ENCODE measurements around the gene C20orf141. TPM values are rescaled to one million over a fixed set of nuclear protein-coding genes. Genes with fewer than 3 reads are reported as not detected.

C20orf141 gene
- total RNA-seq, 4 donors from 2014 or later, result not detected

DNA sequence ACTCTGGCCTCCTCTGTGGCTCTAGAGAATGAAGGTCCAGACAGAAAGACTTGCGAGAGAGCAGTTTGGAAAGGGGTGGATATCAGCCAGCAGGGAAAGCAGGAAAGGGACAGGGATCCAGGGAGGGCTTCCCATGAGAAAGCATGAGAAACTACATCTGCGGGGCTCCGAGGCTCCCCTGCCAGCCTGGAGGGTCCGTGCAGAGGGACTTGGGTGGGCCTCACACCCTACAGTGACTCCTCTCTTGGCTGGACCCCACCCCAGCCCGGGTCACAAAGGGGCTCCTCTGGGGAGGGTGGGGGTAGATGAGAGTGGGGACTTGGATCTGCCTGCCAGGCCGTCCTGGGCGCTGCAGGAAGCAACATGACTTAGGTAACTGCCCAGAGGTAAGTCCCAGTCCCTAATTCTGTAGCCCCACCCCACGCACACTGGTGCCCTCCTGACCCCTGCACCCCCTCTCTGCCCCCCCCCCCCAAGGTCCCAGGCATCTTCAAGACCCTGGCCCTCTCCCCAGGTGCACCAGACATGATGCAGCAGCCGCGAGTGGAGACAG lies 1.3 kb downstream of the C20orf141 start, which contains the start of gene TMEM239:
TSS of gene TMEM239 (plus strand) at position 335 of the 553 bp plus-strand sequence. CDS start at position 526, 191 bp downstream.
- DNase-seq (ENCODE audit: low spot score in 2 of 2), result peak in 1 of 2 donors; percentile 62
- H3K4me3 ChIP-seq (ENCODE audit: low read depth, poor library complexity, severe bottlenecking), result no peak within 1 kb of the TSS
- WGBS, 2 donors, result 74 to 75% methylated on average over 8 to 10 of the region's 10 CpGs

GRCh38 chr20:2816583-2817340 lies 2.0 kb downstream of the C20orf141 start:
- intact Hi-C loops (cut with DNase I; ENCODE audit: low total_unique reads), result no loop called here
- no peak for TF ChIP-seq POLR2A (IDR thresholded peaks at IDR 0.05)
- TF ChIP-seq, protein P1, sequence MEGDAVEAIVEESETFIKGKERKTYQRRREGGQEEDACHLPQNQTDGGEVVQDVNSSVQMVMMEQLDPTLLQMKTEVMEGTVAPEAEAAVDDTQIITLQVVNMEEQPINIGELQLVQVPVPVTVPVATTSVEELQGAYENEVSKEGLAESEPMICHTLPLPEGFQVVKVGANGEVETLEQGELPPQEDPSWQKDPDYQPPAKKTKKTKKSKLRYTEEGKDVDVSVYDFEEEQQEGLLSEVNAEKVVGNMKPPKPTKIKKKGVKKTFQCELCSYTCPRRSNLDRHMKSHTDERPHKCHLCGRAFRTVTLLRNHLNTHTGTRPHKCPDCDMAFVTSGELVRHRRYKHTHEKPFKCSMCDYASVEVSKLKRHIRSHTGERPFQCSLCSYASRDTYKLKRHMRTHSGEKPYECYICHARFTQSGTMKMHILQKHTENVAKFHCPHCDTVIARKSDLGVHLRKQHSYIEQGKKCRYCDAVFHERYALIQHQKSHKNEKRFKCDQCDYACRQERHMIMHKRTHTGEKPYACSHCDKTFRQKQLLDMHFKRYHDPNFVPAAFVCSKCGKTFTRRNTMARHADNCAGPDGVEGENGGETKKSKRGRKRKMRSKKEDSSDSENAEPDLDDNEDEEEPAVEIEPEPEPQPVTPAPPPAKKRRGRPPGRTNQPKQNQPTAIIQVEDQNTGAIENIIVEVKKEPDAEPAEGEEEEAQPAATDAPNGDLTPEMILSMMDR (IDR thresholded peaks at IDR 0.05), result no peak
- no peak overlapping the region for H3K4me3 ChIP-seq (ENCODE audit: low read depth, poor library complexity, severe bottlenecking)
- DNase-seq (ENCODE audit: low spot score in 2 of 2), result peak in 1 of 2 donors; percentile 80
- WGBS, 2 donors, result 84 to 86% methylated on average over 11 to 20 of the region's 20 CpGs

More for the DNA sequence above, 1.3 kb downstream of the C20orf141 start, which contains the start of gene TMEM239:
- TF ChIP-seq, protein P1 (IDR thresholded peaks at IDR 0.05), result no peak
- no peak for TF ChIP-seq POLR2A (IDR thresholded peaks at IDR 0.05)
- intact Hi-C loops (cut with DNase I; ENCODE audit: low total_unique reads), result no loop called here

GRCh38 chr20:2817341-2817726 lies 2.5 kb downstream of the C20orf141 start:
- WGBS, 2 donors, result 93% methylated on average over 2 of the region's 2 CpGs
- DNase-seq (ENCODE audit: low spot score in 2 of 2), result peak in 1 of 2 donors; percentile 39
- TF ChIP-seq, protein P1 (IDR thresholded peaks at IDR 0.05), result no peak
- no peak for TF ChIP-seq POLR2A (IDR thresholded peaks at IDR 0.05)
- intact Hi-C loops (cut with DNase I; ENCODE audit: low total_unique reads), result no loop called here
- H3K4me3 ChIP-seq (ENCODE audit: low read depth, poor library complexity, severe bottlenecking), result no peak overlapping the region

DNA sequence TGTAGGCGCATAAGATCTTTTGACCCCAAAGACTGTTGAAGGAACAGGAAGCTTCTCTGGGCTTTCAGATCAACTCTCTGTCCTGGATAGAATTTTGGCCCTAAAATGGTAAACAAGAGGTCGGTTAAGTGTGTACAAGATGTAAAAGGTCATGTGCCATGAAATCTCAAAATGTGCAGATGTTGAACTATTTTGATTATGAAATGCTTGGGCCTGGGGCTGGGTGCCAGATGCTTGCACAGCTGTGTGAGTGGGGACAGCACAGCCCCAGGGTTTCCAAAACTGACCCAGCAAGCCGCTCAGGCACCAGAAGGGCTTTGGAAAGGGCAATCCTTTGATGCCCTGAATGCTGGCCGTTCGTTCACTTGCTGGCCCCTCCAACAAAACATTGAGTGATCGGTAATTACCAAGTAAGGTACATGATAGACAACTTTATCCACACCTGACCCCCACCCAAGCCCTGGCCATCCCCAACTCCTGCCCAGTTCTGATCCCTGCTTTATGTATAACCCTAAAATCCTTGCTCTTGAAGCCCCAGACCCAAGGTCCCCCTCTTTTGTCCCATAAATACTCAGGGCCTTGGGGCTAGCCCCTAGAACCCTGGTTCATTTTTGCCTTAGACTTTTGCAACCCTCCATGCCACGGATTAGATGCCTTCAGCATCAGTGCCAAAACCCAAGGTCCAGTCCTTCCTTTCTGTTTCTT lies 3.3 kb downstream of the C20orf141 start:
- DNase-seq (ENCODE audit: low spot score in 2 of 2), result peak in 1 of 2 donors; percentile 88
- TF ChIP-seq POLR2A (IDR thresholded peaks at IDR 0.05), result no peak
- H3K4me3 ChIP-seq (ENCODE audit: low read depth, poor library complexity, severe bottlenecking), result no peak overlapping the region
- WGBS, 2 donors, result 76 to 80% methylated on average over 7 of the region's 7 CpGs
- intact Hi-C loops (cut with DNase I; ENCODE audit: low total_unique reads), result no loop called here

- peak in 1 of 2 donors; percentile 42 for DNase-seq (ENCODE audit: low spot score in 2 of 2)
- intact Hi-C loops (cut with DNase I; ENCODE audit: low total_unique reads), result no loop called here
- TF ChIP-seq, protein P1 (IDR thresholded peaks at IDR 0.05), result no peak
- no peak for TF ChIP-seq POLR2A (IDR thresholded peaks at IDR 0.05)
- 33 to 35% methylated on average over 32 of the region's 32 CpGs for WGBS, 2 donors
- no peak overlapping the region for H3K4me3 ChIP-seq (ENCODE audit: low read depth, poor library complexity, severe bottlenecking)
These were observed 5.5 kb downstream of the C20orf141 start for GRCh38 chr20:2820084-2820895.

Measured in lower leg skin (tissue), 4 donors.